Type B pancreatic cell (in vitro differentiated cells): ENCODE results near the gene TMEM138. TPM values are rescaled to one million over a fixed set of nuclear protein-coding genes. Genes with fewer than 3 reads are reported as not detected.

Experiments
- DNase-seq: peaks from one replicate; pipeline ENCODE4 v3.0.0; 2021; ENCODE audit warnings: mixed read lengths; ENCODE audit not compliant: unreplicated experiment; ENCODE audit errors: extremely low spot score
- H3K27ac Mint-ChIP-seq: 2 replicates; pipeline ENCODE4 v1.8.0; 2021; ENCODE audit warnings: mild to moderate bottlenecking, mixed read lengths
- H3K27me3 Mint-ChIP-seq: 2 replicates; pipeline ENCODE4 v1.8.0; 2021; ENCODE audit warnings: mixed read lengths
- H3K36me3 Mint-ChIP-seq: 2 replicates; pipeline ENCODE4 v1.8.0; 2021; ENCODE audit warnings: mixed read lengths
- H3K4me1 Mint-ChIP-seq: one replicate; pipeline ENCODE4 v1.8.0; 2021; ENCODE audit warnings: mixed read lengths; ENCODE audit not compliant: unreplicated experiment
- H3K4me3 Mint-ChIP-seq: 2 replicates; pipeline ENCODE4 v1.8.0; 2021; ENCODE audit warnings: mild to moderate bottlenecking, mixed read lengths
- H3K9me3 Mint-ChIP-seq: 2 replicates; pipeline ENCODE4 v1.8.0; 2021; ENCODE audit warnings: mixed read lengths
- total RNA-seq: library from RNA; stranded (reverse); gene quantifications from 2 replicates; pipeline ENCODE4 v1.2.1, GENCODE V29; 2021; ENCODE audit warnings: low replicate concordance
- TF ChIP-seq, protein P1 (sequence below): fragments of 200-600 bp; sonication (generic); conservative IDR thresholded peaks from 2 replicates; pipeline ENCODE4 v1.5.0; 2021; ENCODE audit warnings: antibody characterized with exemption, mild to moderate bottlenecking

The TMEM138 gene
- total RNA-seq, 1 donor from 2014 or later, result 54.5 TPM

DNA sequence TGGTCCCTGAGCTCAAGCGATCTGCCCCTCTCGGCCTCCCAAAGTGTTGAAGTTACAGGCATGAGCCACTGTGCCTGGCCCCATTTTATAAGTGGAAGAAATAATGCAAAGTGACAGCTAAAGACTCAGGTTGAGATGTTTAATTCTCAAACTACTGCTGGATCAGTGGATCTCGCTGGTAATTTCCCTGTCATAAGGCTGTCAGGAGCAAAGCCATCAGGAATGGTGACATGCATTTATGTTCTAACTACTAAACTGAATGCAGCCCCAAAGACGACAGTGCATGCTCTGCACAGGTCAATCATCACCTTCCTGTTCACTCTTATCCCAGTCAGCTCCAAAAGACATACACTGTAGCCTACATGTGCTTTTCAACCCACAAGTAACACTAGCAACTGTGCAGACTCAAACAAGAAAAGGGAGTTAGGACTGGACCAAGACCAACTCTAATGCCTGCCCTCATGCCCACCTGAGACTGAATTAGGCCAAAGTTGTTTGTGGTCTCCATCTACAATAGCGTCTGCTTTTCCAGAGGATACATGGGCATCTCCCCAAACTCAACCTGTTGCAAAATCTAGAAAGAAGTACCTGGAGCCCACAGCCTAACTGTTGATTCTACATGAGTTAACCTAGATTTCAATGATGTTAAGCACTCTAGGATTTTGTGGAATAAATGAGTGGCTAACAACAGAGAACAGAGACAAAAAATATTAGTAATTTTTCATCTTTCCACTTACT, 45.0 kb downstream of the TMEM138 start:
- H3K9me3 Mint-ChIP-seq, result no peaks in the 10 kb centered on the region
- DNase-seq, result no peak
- no peaks in the 10 kb centered on the region for H3K4me1 Mint-ChIP-seq
- no peak overlapping the region for H3K27ac Mint-ChIP-seq
- H3K36me3 Mint-ChIP-seq, result peaks cover 24% of the 10 kb centered on the region
- H3K27me3 Mint-ChIP-seq, result no peaks in the 10 kb centered on the region
- TF ChIP-seq, protein P1, sequence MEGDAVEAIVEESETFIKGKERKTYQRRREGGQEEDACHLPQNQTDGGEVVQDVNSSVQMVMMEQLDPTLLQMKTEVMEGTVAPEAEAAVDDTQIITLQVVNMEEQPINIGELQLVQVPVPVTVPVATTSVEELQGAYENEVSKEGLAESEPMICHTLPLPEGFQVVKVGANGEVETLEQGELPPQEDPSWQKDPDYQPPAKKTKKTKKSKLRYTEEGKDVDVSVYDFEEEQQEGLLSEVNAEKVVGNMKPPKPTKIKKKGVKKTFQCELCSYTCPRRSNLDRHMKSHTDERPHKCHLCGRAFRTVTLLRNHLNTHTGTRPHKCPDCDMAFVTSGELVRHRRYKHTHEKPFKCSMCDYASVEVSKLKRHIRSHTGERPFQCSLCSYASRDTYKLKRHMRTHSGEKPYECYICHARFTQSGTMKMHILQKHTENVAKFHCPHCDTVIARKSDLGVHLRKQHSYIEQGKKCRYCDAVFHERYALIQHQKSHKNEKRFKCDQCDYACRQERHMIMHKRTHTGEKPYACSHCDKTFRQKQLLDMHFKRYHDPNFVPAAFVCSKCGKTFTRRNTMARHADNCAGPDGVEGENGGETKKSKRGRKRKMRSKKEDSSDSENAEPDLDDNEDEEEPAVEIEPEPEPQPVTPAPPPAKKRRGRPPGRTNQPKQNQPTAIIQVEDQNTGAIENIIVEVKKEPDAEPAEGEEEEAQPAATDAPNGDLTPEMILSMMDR, result no peak
- H3K4me3 Mint-ChIP-seq, result no peak overlapping the region

DNA sequence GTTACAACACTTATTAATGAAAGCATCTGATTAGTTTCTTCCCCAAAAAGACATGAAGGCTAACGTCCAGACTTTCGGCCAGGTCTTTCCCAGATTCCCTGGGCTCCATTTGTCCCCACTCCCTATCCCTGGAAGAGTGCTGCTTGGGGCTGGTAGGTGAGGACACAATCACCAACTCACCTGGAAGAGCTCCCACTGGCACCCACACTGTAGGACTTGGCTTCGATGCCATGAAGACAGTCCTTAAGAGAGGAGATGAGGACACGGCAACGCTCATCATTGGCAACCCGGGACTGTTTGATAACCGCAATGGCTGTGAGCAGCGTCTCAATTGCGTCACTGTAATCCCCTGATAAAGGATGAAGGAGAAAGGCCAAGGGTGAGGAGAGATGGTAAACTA, 49.4 kb downstream of the TMEM138 start:
- no peaks in the 10 kb centered on the region for H3K9me3 Mint-ChIP-seq
- H3K4me3 Mint-ChIP-seq, result no peak overlapping the region
- H3K27ac Mint-ChIP-seq, result no peak overlapping the region
- peaks cover 36% of the 10 kb centered on the region for H3K36me3 Mint-ChIP-seq
- H3K4me1 Mint-ChIP-seq, result no peaks in the 10 kb centered on the region
- TF ChIP-seq, protein P1, result no peak
- H3K27me3 Mint-ChIP-seq, result no peaks in the 10 kb centered on the region
- DNase-seq, result no peak

DNA sequence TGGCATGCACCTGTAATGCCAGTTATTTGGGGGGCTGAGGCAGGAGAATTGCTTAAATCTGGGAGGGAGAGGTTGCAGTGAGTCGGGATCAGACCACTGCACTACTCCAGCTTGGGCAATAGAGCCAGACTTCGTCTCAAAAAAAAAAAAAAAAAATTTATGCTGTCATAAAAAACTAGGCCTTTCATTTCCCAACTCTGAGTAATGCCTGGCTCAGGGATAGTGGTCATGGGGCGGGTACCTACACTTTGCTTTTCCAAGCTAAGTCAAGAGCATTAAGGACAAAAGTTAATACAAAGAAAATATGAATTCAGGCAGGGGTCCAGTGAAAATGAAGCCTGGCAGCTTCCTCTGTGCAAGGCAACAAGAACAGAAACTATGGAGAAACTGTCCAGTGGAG, 51.3 kb downstream of the TMEM138 start:
- no peaks in the 10 kb centered on the region for H3K27me3 Mint-ChIP-seq
- peaks cover 42% of the 10 kb centered on the region for H3K36me3 Mint-ChIP-seq
- H3K4me1 Mint-ChIP-seq, result no peaks in the 10 kb centered on the region
- no peak overlapping the region for H3K4me3 Mint-ChIP-seq
- H3K27ac Mint-ChIP-seq, result no peak overlapping the region
- H3K9me3 Mint-ChIP-seq, result no peaks in the 10 kb centered on the region
- no peak for DNase-seq
- TF ChIP-seq, protein P1, result no peak

DNA sequence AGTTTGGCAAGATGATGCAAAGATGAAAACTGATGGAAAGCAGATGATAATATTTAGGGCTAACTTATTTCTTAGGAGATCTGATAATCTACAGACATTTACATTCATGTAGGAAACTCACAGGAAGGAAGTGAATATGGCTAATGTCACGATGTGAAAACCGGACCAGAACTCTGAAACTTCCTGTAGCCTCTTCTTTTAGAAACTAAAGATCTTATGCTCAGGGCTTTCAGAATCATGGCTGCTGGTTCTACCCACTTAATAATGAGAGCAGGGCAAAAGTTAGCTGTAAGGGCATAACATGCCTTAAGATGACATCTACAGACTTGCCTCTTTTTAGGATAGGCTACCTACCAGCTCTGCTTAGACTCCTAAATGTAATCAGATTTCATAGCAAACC, 52.4 kb downstream of the TMEM138 start:
- Mint-ChIP-seq H3K27ac (no peak overlapping the region), H3K4me1 (no peaks in the 10 kb centered on the region), H3K36me3 (peaks cover 45% of the 10 kb centered on the region), H3K27me3 (no peaks in the 10 kb centered on the region), H3K4me3 (no peak overlapping the region), H3K9me3 (no peaks in the 10 kb centered on the region)
- TF ChIP-seq, protein P1, result no peak
- no peak for DNase-seq

DNA sequence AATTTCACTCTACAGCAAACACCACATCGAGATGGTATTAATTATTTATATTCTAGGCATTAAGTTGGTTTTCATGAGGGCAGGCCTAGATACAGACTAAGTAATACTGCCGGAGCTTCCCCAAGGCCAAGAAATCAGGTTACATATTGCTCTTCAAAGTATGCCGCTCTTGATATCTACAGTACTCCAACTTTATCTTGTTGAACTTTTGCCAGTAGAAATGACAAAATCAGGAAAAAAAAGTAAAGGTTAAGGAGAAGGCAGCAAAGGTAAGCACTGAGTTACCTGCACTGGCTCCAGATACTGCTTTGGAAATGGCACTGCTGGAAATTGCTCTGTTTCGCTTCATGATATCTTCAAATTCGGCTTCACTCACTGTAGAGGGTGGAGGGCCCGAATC, 53.2 kb downstream of the TMEM138 start:
- no peaks in the 10 kb centered on the region for H3K4me1 Mint-ChIP-seq
- H3K27me3 Mint-ChIP-seq, result no peaks in the 10 kb centered on the region
- H3K36me3 Mint-ChIP-seq, result peaks cover 54% of the 10 kb centered on the region
- no peak for DNase-seq
- H3K27ac Mint-ChIP-seq, result no peak overlapping the region
- H3K4me3 Mint-ChIP-seq, result no peak overlapping the region
- TF ChIP-seq, protein P1, result no peak
- H3K9me3 Mint-ChIP-seq, result no peaks in the 10 kb centered on the region
